ENCODE measurements around the gene RYR1.
"Not testable (repeated sequence)": the region's sequence is repeated elsewhere in the genome, so short reads cannot be mapped to it uniquely, and the experiment has no call there.

The RYR1 gene

GRCh38 chr19:38624822-38625221 lies 191.3 kb downstream of the RYR1 start:
- no peak for DNase-seq

GRCh38 chr19:38626401-38626800 lies 192.9 kb downstream of the RYR1 start:
- no peak for DNase-seq

GRCh38 chr19:38629568-38629967 lies 196.1 kb downstream of the RYR1 start:
- no peak for DNase-seq

- not testable (repeated sequence) for DNase-seq
Measured at GRCh38 chr19:38631301-38631700, 197.8 kb downstream of the RYR1 start.

GRCh38 chr19:38631811-38632475 lies 198.5 kb downstream of the RYR1 start:
- DNase-seq, result not testable (repeated sequence)

GRCh38 chr19:38632476-38633213 lies 199.2 kb downstream of the RYR1 start:
- no peak for DNase-seq

GRCh38 chr19:38634757-38635482 lies 201.4 kb downstream of the RYR1 start:
- peak; percentile 76 for DNase-seq

GRCh38 chr19:38635483-38636399 lies 202.2 kb downstream of the RYR1 start:
- no peak for DNase-seq
